Measurements from ENCODE around the gene TBXAS1. TPM values are rescaled to one million over a fixed set of nuclear protein-coding genes. Genes with fewer than 3 reads are reported as not detected.

TBXAS1 gene
- total RNA-seq, 1 experiment from 2014 or later = 2.3 TPM

DNA sequence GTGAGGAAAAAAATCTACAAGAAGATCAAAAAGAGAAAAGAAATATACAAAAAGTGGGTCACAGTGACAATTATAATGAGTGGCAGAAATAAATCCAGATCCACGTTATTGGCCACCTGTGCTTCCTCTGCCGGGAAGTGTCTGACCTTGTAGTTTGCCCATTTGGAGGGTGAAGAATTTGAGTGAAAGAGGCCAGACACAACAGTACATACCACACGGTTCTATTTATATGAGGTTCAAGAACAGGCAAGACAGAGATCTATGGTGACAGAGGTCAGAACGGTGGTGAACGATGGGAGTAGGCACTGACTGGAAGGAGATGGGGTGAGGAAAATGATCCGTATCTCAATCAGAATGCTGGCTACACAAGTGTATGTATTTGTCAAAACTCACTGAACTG is 216.6 kb downstream of the TBXAS1 start (continued):
- TF ChIP-seq ZNF425 (CRISPR knock-in tag; conservative IDR thresholded peaks at IDR 0.05) = no peak
- TF ChIP-seq ATF6 (CRISPR knock-in tag; IDR thresholded peaks at IDR 0.05) = no peak
- TF ChIP-seq, protein P1, sequence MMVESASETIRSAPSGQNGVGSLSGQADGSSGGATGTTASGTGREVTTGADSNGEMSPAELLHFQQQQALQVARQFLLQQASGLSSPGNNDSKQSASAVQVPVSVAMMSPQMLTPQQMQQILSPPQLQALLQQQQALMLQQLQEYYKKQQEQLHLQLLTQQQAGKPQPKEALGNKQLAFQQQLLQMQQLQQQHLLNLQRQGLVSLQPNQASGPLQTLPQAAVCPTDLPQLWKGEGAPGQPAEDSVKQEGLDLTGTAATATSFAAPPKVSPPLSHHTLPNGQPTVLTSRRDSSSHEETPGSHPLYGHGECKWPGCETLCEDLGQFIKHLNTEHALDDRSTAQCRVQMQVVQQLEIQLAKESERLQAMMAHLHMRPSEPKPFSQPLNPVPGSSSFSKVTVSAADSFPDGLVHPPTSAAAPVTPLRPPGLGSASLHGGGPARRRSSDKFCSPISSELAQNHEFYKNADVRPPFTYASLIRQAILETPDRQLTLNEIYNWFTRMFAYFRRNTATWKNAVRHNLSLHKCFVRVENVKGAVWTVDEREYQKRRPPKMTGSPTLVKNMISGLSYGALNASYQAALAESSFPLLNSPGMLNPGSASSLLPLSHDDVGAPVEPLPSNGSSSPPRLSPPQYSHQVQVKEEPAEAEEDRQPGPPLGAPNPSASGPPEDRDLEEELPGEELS (CRISPR knock-in tag; IDR thresholded peaks at IDR 0.05) = no peak

- CTCF ChIA-PET = no interaction called here
- H3K4me3 Mint-ChIP-seq = no peak overlapping the region
- POLR2A ChIA-PET = no interaction called here
- TF ChIP-seq FOXK1 (CRISPR knock-in tag; IDR thresholded peaks at IDR 0.05) = no peak
- no peak for DNase-seq (ENCODE audit: low spot score)
- H3K27me3 Mint-ChIP-seq (ENCODE audit: low read depth) = no peaks in the 10 kb centered on the region
- no peak overlapping the region for H3K27ac Mint-ChIP-seq
- H3K4me1 Mint-ChIP-seq = no peaks in the 10 kb centered on the region
- no peak for ATAC-seq
- no peaks in the 10 kb centered on the region for H3K9me3 Mint-ChIP-seq
- H3K36me3 Mint-ChIP-seq = no peaks in the 10 kb centered on the region
Measured at GRCh38 chr7:140047197-140047596, 218.1 kb downstream of the TBXAS1 start.

DNA sequence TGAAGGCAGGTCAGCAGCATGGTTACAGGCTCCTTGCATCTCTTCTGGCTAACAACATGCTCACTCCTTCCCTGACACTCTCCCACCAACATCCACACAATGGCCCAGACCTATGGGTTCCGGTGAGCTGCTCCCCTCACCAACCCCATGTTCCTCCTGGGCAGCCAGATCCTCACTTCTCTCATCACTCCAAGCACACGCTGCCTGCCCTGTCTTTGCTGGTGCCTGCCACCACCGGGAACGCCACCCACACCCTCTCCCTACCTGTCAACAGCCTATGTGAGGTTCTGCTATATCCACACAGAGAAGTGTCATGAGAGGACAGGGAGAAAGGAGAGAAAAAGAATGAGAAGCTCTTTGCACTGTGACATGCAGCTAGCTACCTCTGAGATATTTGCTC is 219.1 kb downstream of the TBXAS1 start:
- H3K27me3 Mint-ChIP-seq (ENCODE audit: low read depth) = no peaks in the 10 kb centered on the region
- no peaks in the 10 kb centered on the region for H3K9me3 Mint-ChIP-seq
- ChIA-PET CTCF (no interaction called here), POLR2A (no interaction called here)
- DNase-seq (ENCODE audit: low spot score) (no peak), ATAC-seq (no peak)
- no peaks in the 10 kb centered on the region for H3K36me3 Mint-ChIP-seq
- H3K4me1 Mint-ChIP-seq = no peaks in the 10 kb centered on the region
- H3K4me3 Mint-ChIP-seq = no peak overlapping the region
- H3K27ac Mint-ChIP-seq = no peak overlapping the region
- TF ChIP-seq, protein P2, sequence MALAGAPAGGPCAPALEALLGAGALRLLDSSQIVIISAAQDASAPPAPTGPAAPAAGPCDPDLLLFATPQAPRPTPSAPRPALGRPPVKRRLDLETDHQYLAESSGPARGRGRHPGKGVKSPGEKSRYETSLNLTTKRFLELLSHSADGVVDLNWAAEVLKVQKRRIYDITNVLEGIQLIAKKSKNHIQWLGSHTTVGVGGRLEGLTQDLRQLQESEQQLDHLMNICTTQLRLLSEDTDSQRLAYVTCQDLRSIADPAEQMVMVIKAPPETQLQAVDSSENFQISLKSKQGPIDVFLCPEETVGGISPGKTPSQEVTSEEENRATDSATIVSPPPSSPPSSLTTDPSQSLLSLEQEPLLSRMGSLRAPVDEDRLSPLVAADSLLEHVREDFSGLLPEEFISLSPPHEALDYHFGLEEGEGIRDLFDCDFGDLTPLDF (CRISPR knock-in tag; IDR thresholded peaks at IDR 0.05) = no peak
- TF ChIP-seq ZNF219 (CRISPR knock-in tag; IDR thresholded peaks at IDR 0.05; ENCODE audit: borderline replicate concordance) = no peak
- no peak for TF ChIP-seq CREB1 (CRISPR knock-in tag; IDR thresholded peaks at IDR 0.05)
- no peak for TF ChIP-seq ZNF416 (CRISPR knock-in tag; IDR thresholded peaks at IDR 0.05)
- TF ChIP-seq NFE2L1 (CRISPR knock-in tag; IDR thresholded peaks at IDR 0.05) = no peak
- TF ChIP-seq E2F4 (CRISPR knock-in tag; IDR thresholded peaks at IDR 0.05; ENCODE audit: borderline replicate concordance, low read depth) = no peak
- TF ChIP-seq JAZF1 (CRISPR knock-in tag; IDR thresholded peaks at IDR 0.05) = no peak
- TF ChIP-seq CDX4 (CRISPR knock-in tag; IDR thresholded peaks at IDR 0.05; ENCODE audit: borderline replicate concordance) = no peak
- TF ChIP-seq HMGXB4 (CRISPR knock-in tag; IDR thresholded peaks at IDR 0.05) = no peak
- TF ChIP-seq, protein P3, sequence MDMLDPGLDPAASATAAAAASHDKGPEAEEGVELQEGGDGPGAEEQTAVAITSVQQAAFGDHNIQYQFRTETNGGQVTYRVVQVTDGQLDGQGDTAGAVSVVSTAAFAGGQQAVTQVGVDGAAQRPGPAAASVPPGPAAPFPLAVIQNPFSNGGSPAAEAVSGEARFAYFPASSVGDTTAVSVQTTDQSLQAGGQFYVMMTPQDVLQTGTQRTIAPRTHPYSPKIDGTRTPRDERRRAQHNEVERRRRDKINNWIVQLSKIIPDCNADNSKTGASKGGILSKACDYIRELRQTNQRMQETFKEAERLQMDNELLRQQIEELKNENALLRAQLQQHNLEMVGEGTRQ (CRISPR knock-in tag; IDR thresholded peaks at IDR 0.05) = no peak
- TF ChIP-seq ZNF425 (CRISPR knock-in tag; conservative IDR thresholded peaks at IDR 0.05) = no peak
- TF ChIP-seq NR2C2 (CRISPR knock-in tag; IDR thresholded peaks at IDR 0.05) = no peak
- no peak for TF ChIP-seq KAT7 (CRISPR knock-in tag; IDR thresholded peaks at IDR 0.05; ENCODE audit: borderline replicate concordance)
- TF ChIP-seq MLX (CRISPR knock-in tag; IDR thresholded peaks at IDR 0.05) = no peak
- no peak for TF ChIP-seq ZNF121 (CRISPR knock-in tag; IDR thresholded peaks at IDR 0.05)

Measured in WTC11 (cell line).